GM19193 (cell line): Measurements from ENCODE around the gene HSD17B4.

Source experiments
- POLR2A ChIP-seq: IDR thresholded peaks from 4 replicates; pipeline ENCODE4 v1.6.1; 2011; ENCODE audit not compliant: insufficient read depth, insufficient read length; ENCODE audit errors: extremely low read depth

Gene HSD17B4

GRCh38 chr5:119427060-119427459, 25.2 kb upstream of the HSD17B4 start:
- no peak for TF ChIP-seq POLR2A

GRCh38 chr5:119435436-119436132, 16.7 kb upstream of the HSD17B4 start:
- no peak for TF ChIP-seq POLR2A

- TF ChIP-seq POLR2A: no peak
Observed at GRCh38 chr5:119439140-119439631, 13.1 kb upstream of the HSD17B4 start.

GRCh38 chr5:119445544-119445943, 6.8 kb upstream of the HSD17B4 start:
- TF ChIP-seq POLR2A: no peak

- TF ChIP-seq POLR2A: no peak
Observed at GRCh38 chr5:119449882-119450281, 2.4 kb upstream of the HSD17B4 start.

GRCh38 chr5:119451561-119451960, 736 bp upstream of the HSD17B4 start:
- no peak for TF ChIP-seq POLR2A

- TF ChIP-seq POLR2A: no peak
Observed at GRCh38 chr5:119452060-119452372, 281 bp upstream of the HSD17B4 start.

- TF ChIP-seq POLR2A: no peak
Observed at GRCh38 chr5:119453040-119453373, 710 bp downstream of the HSD17B4 start.

GRCh38 chr5:119454171-119454570, 1.9 kb downstream of the HSD17B4 start:
- TF ChIP-seq POLR2A: no peak

- no peak for TF ChIP-seq POLR2A
Observed at GRCh38 chr5:119458911-119459632, 6.8 kb downstream of the HSD17B4 start.

- no peak for TF ChIP-seq POLR2A
Observed at GRCh38 chr5:119465640-119466039, 13.3 kb downstream of the HSD17B4 start.

GRCh38 chr5:119468286-119468685, 16.0 kb downstream of the HSD17B4 start:
- no peak for TF ChIP-seq POLR2A

- no peak for TF ChIP-seq POLR2A
Observed at GRCh38 chr5:119470105-119470763, 17.9 kb downstream of the HSD17B4 start.

- no peak for TF ChIP-seq POLR2A
Observed at GRCh38 chr5:119470851-119471451, 18.7 kb downstream of the HSD17B4 start.

GRCh38 chr5:119473241-119473640, 20.9 kb downstream of the HSD17B4 start:
- TF ChIP-seq POLR2A: no peak
